ENCODE measurements around the gene RPTOR.

DNA sequence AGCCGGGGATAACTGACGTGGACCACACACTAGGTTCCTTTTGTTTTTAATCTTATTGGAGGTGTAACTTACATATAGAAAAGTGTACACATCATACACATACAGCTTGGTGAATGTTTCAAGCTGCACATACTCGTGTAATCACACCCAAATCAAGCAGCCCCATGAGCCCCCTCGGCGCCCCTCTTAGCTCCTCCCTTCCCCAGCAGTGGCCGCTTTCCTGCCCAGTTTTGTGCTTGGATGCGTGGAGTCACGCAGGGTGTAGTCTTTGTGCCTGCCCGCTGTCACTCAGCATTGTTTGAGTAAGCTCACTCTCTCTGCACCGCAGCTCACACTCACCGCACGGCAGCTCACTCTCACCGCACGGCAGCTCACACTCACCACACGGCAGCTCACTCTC lies 295.3 kb downstream of the RPTOR start:
- TF ChIP-seq CTCF (IDR thresholded peaks at IDR 0.05; ENCODE audit: low read length) (no peak), EZH2 (IDR thresholded peaks at IDR 0.05; ENCODE audit: borderline replicate concordance, low read length) (no peak)

Data from OCI-LY1 (cell line).